MCF 10A (cell line): Measurements from ENCODE around the gene SIX2. TPM values are rescaled to one million over a fixed set of nuclear protein-coding genes. Genes with fewer than 3 reads are reported as not detected.

Experiments used
- BruUV-seq: library from RNA; stranded (reverse); fragments of 400-500 nt; replicated peaks from 2 replicates; lab custom pipeline; 2021; lab: Mats Ljungman, UMichigan
- CTCF ChIA-PET: fragments of 300-600 bp; sonication (Branson Sonifier 250); formaldehyde crosslinking; extraction: SDS; loops from one replicate; lab custom pipeline; 2021; ENCODE audit warnings: antibody characterized with exemption, inconsistent platforms; lab: Yijun Ruan, JAX
- POLR2A ChIA-PET: fragments of 300-600, 350-650 bp; sonication (Branson Sonifier 250); formaldehyde crosslinking; extraction: SDS; loops from one replicate; lab custom pipeline; 2020; ENCODE audit warnings: antibody characterized with exemption, inconsistent platforms; lab: Yijun Ruan, JAX
- DNase-seq: peaks from one replicate; pipeline ENCODE4 v3.0.0-alpha.2; 2018; ENCODE audit not compliant: unreplicated experiment
- H3K27ac Mint-ChIP-seq: one replicate; pipeline ENCODE4 v1.8.0; 2022; ENCODE audit warnings: mild to moderate bottlenecking, low read depth, mixed read lengths; ENCODE audit not compliant: unreplicated experiment
- H3K27me3 Mint-ChIP-seq: one replicate; pipeline ENCODE4 v1.8.0; 2022; ENCODE audit warnings: mixed read lengths; ENCODE audit not compliant: insufficient read depth, unreplicated experiment
- H3K36me3 Mint-ChIP-seq: one replicate; pipeline ENCODE4 v1.8.0; 2022; ENCODE audit warnings: mild to moderate bottlenecking, moderate library complexity, mixed read lengths; ENCODE audit not compliant: insufficient read depth, unreplicated experiment
- H3K4me1 Mint-ChIP-seq: one replicate; pipeline ENCODE4 v1.8.0; 2022; ENCODE audit warnings: mixed read lengths; ENCODE audit not compliant: insufficient read depth, unreplicated experiment
- H3K4me3 Mint-ChIP-seq: one replicate; pipeline ENCODE4 v1.8.0; 2022; ENCODE audit warnings: mild to moderate bottlenecking, moderate library complexity, mixed read lengths; ENCODE audit not compliant: unreplicated experiment
- H3K9me3 Mint-ChIP-seq: one replicate; pipeline ENCODE4 v1.8.0; 2022; ENCODE audit warnings: mixed read lengths; ENCODE audit not compliant: unreplicated experiment
- intact Hi-C: fragments of 100-400 bp; cut with micrococcal nuclease; formaldehyde crosslinking; loops from 2 replicates; pipeline ENCODE4 v1.14.1; 2022
- total RNA-seq: library from RNA; stranded (reverse); gene quantifications from 2 replicates; pipeline ENCODE4 v1.2.3, GENCODE V29; 2022
- TF ChIP-seq, protein P1 (sequence below): fragments of 200-600 bp; IDR thresholded peaks from one replicate; pipeline ENCODE4 v1.8.0; 2022; ENCODE audit warnings: antibody characterized with exemption, mild to moderate bottlenecking; ENCODE audit not compliant: unreplicated experiment

The SIX2 gene
- total RNA-seq, 1 experiment from 2014 or later: 1.2 TPM

DNA sequence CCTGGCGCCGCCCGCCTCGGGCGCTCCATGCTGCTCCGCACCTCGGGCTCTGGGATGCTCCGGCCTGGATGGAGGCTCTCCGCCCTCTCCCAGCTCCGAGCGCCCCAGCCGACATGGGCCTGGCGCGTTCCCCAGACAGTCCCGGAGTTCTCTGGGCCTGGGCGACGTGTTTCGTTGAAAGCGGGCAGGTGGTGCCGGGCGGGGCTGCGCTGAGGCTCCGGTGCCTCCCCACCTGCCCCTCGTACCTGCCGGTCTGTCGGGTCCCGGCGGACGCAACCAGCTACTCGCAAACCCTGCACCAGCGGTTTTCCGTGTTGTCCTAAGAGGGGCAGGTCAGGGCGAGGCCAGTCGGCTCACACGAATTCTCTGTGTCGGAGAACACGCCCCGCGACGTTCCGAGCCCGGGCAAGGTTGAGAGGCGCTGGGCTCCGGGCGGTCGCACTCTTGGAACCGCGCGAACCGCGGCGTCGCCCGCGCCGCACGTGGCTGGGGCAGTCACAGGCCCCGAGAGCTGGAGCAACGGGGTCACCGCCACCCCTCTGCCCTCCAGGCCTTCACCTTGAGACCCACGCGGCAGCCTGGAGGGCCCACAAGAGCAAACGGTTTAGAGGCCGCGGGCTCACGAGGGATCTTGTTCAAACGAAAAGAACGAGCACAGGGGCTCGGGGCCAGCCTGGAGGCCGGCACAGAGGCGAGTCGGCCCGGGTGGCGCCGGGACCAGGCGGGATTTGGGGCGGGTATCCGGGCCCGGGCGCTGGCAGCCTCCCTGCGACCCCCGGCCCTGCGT, 4.2 kb upstream of the SIX2 start:
- POLR2A ChIA-PET: no interaction called here
- H3K27me3 Mint-ChIP-seq: no peaks in the 10 kb centered on the region
- H3K36me3 Mint-ChIP-seq: peaks cover 9% of the 10 kb centered on the region

DNA sequence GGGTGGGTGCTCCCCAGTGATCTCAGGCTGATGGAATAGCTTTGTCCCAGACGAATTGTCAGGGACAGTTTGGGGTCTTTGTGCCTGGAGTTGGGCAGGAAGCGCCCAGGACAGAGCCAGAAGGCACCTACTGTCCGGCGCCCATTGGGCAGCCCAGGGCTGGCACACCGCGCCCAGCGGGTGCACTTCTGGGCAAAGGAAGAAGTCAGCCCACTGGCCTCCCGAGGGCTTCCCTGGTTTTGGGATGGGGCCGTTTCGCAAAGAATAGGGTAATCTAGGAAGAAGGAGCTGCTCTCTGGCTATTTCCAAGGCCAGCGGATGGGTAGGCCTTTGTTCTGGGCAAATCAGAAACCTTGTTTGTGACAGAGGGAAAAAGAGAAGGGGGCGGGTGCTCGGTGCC, 3.5 kb upstream of the SIX2 start:
- BruUV-seq: no TSS peak
- peaks cover 9% of the 10 kb centered on the region for H3K36me3 Mint-ChIP-seq
- no peaks in the 10 kb centered on the region for H3K9me3 Mint-ChIP-seq
- ChIA-PET CTCF (interaction anchor here (0.9 to 1.3 kb wide), 2 partner anchors 31 to 482 kb away, joined by 3 to 4 read pairs; no protein-coding TSS in a partner anchor), POLR2A (interaction anchor here (0.6 kb wide), 1 partner anchor 22 kb away, joined by 3 read pairs; no protein-coding TSS in a partner anchor)
- no peak for DNase-seq
- peaks cover 3% of the 10 kb centered on the region for H3K4me1 Mint-ChIP-seq
- H3K27me3 Mint-ChIP-seq: no peaks in the 10 kb centered on the region
- H3K4me3 Mint-ChIP-seq: no peak overlapping the region
- TF ChIP-seq, protein P1, sequence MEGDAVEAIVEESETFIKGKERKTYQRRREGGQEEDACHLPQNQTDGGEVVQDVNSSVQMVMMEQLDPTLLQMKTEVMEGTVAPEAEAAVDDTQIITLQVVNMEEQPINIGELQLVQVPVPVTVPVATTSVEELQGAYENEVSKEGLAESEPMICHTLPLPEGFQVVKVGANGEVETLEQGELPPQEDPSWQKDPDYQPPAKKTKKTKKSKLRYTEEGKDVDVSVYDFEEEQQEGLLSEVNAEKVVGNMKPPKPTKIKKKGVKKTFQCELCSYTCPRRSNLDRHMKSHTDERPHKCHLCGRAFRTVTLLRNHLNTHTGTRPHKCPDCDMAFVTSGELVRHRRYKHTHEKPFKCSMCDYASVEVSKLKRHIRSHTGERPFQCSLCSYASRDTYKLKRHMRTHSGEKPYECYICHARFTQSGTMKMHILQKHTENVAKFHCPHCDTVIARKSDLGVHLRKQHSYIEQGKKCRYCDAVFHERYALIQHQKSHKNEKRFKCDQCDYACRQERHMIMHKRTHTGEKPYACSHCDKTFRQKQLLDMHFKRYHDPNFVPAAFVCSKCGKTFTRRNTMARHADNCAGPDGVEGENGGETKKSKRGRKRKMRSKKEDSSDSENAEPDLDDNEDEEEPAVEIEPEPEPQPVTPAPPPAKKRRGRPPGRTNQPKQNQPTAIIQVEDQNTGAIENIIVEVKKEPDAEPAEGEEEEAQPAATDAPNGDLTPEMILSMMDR: no peak
- intact Hi-C loops: no loop called here
- no peak overlapping the region for H3K27ac Mint-ChIP-seq

More for the DNA sequence above, 4.2 kb upstream of the SIX2 start:
- Mint-ChIP-seq H3K4me3 (no peak overlapping the region), H3K4me1 (no peaks in the 10 kb centered on the region), H3K9me3 (no peaks in the 10 kb centered on the region), H3K27ac (no peak overlapping the region)
- intact Hi-C loops: no loop called here
- BruUV-seq: no TSS peak
- DNase-seq: no peak
- TF ChIP-seq, protein P1: no peak
- CTCF ChIA-PET: interaction anchor here (0.6 to 0.9 kb wide), 2 partner anchors 18 to 32 kb away, joined by 3 to 4 read pairs; no protein-coding TSS in a partner anchor

DNA sequence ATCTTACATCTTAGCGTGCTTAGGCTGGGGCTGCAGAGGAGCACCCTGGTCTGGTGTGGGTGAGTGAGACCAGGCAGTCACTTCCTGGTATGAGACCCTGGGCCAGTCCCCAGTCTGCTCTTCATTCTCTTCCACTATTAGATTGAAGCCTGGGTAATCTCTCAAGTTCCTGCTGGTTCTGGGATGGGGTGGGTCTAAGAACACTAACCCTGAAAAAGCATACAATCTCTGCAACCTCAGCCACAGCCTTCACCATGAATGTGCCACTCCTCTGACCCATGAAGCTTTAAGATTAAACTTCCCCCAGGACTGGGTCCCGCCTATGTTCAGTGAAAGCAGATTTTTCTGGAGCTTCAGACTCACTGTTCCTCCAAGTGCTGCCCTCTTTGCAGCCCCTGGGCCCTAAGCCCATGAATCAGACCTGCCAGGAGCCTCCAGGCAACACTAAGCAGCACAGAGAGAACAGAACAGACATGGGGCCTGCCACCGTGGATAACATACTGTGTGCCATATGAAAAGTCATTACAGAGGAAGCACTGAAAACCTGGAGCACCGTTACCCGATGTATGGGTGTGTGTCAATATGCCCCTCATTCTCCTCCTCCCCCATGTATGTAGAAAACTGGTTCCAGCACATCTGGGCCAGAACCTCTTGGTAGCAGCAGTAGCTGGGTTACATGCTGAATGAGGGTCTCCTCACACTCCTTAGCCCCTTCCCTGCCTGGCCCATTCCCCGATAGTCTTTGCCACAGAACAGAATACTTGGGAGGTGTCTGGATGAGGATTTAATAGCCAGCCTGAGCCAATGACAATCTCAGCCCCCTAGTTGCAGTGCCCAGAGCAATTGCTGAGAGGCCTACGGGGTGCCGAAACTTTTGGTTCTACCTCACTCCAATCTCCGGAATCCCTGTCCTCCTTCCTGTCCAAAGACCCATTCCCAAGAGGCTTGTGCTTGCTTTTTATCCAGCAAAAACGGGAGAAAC, 2.7 kb upstream of the SIX2 start:
- Mint-ChIP-seq H3K36me3 (peaks cover 10% of the 10 kb centered on the region), H3K27me3 (no peaks in the 10 kb centered on the region), H3K9me3 (no peaks in the 10 kb centered on the region), H3K4me1 (peaks cover 7% of the 10 kb centered on the region), H3K27ac (no peak overlapping the region), H3K4me3 (no peak overlapping the region)
- no peak for DNase-seq
- ChIA-PET CTCF (interaction anchor here (0.5 to 1.3 kb wide), 3 partner anchors 29 to 1073 kb away, joined by 4 to 5 read pairs (median 4); no protein-coding TSS in a partner anchor), POLR2A (interaction anchor here (0.6 kb wide), 1 partner anchor 21 kb away, joined by 3 read pairs; no protein-coding TSS in a partner anchor)
- TF ChIP-seq, protein P1: no peak
- no TSS peak for BruUV-seq
- intact Hi-C loops: no loop called here
